H1 (cell line): ENCODE results near the gene INPP4A. TPM values are rescaled to one million over a fixed set of nuclear protein-coding genes. Genes with fewer than 3 reads are reported as not detected.

Experiments used
- CTCF ChIA-PET: fragments of 300-600 bp; sonication (Branson Sonifier 250); formaldehyde crosslinking; loops from one replicate; lab custom pipeline; 2021; ENCODE audit not compliant: partially characterized antibody; lab: Charles Lee
- POLR2A ChIA-PET: fragments of 300-600 bp; sonication (Branson Sonifier 250); formaldehyde crosslinking; loops from one replicate; lab custom pipeline; 2021; ENCODE audit warnings: inconsistent platforms; ENCODE audit not compliant: partially characterized antibody; lab: Charles Lee
- DNase-seq, 2 experiments: peaks; one replicate each; pipeline versions ENCODE4 v3.0.0 to v3.0.0-alpha.2; 2010 to 2022; ENCODE audit warnings: low spot score in 2 of 2, low read depth in 1 of 2, mixed read lengths in 1 of 2
- FAIRE-seq: peaks from 2 replicates; lab custom pipeline; 2011; peaks lifted over from hg19 to GRCh38; lab: Jason Lieb, UNC
- H2AFZ ChIP-seq: 2 replicates; pipeline ENCODE4 v1.8.1; 2012; ENCODE audit warnings: low read length, inconsistent platforms
- H2AK5ac ChIP-seq: 2 replicates; pipeline ENCODE4 v1.6.1; 2013; ENCODE audit warnings: low read depth, low read length
- H2BK120ac ChIP-seq: replicated peaks from 2 replicates; pipeline ENCODE3; 2013; ENCODE audit warnings: low read depth, low read length, inconsistent platforms
- H2BK12ac ChIP-seq: 2 replicates; pipeline ENCODE4 v1.6.1; 2013; ENCODE audit warnings: low read depth, low read length
- H2BK15ac ChIP-seq: 2 replicates; pipeline ENCODE4 v1.6.1; 2013; ENCODE audit warnings: low read length
- H2BK20ac ChIP-seq: 2 replicates; pipeline ENCODE4 v1.6.1; 2013; ENCODE audit warnings: low read length
- H2BK5ac ChIP-seq: 2 replicates; pipeline ENCODE4 v1.6.1; 2013; ENCODE audit warnings: low read depth, low read length
- H3K14ac ChIP-seq: 2 replicates; pipeline ENCODE4 v1.6.1; 2013; ENCODE audit warnings: inconsistent platforms; ENCODE audit not compliant: insufficient read length
- H3K18ac ChIP-seq: 2 replicates; pipeline ENCODE4 v1.6.1; 2013; ENCODE audit warnings: low read length; ENCODE audit errors: extremely low read depth
- H3K23ac ChIP-seq: 2 replicates; pipeline ENCODE4 v1.6.1; 2013; ENCODE audit warnings: inconsistent platforms; ENCODE audit not compliant: insufficient read length
- H3K23me2 ChIP-seq: 2 replicates; pipeline ENCODE4 v1.6.1; 2013; ENCODE audit warnings: low read depth, low read length
- H3K27ac ChIP-seq: 2 replicates; pipeline ENCODE4 v1.6.1; 2011; ENCODE audit warnings: low read depth, low read length, inconsistent platforms
- H3K27me3 ChIP-seq, 4 experiments: replicated peaks in 1 of 4; 1 replicate in 1 of 4; 2 replicates in 3 of 4; pipeline versions ENCODE4 v1.6.1 to v1.8.1; 2011 to 2013; ENCODE audit warnings: low read length in 3 of 4, mild to moderate bottlenecking in 3 of 4, inconsistent platforms in 2 of 4, mixed read lengths in 2 of 4, moderate library complexity in 1 of 4; ENCODE audit not compliant: control insufficient read depth in 3 of 4, insufficient read depth in 3 of 4; ENCODE audit errors: extremely low read depth in 1 of 4
- H3K36me3 ChIP-seq, 4 experiments: 2 replicates each; pipeline versions ENCODE4 v1.6.1 to v1.8.1; 2011 to 2013; ENCODE audit warnings: mild to moderate bottlenecking in 4 of 4, low read length in 3 of 4, moderate library complexity in 2 of 4, control low read depth in 1 of 4, inconsistent platforms in 1 of 4; ENCODE audit not compliant: insufficient read depth in 4 of 4, control insufficient read depth in 2 of 4
- H3K4ac ChIP-seq: replicated peaks from 2 replicates; pipeline ENCODE3; 2013; ENCODE audit warnings: low read length, low read depth, mixed read lengths, inconsistent platforms; ENCODE audit not compliant: insufficient read length
- H3K4me1 ChIP-seq, 4 experiments: replicated peaks in 1 of 4; 1 replicate in 1 of 4; 2 replicates in 3 of 4; pipeline versions ENCODE4 v1.6.1 to v1.8.1; 2011 to 2013; ENCODE audit warnings: low read length in 3 of 4, inconsistent platforms in 2 of 4, mixed read lengths in 1 of 4; ENCODE audit not compliant: insufficient read depth in 4 of 4, control insufficient read depth in 3 of 4
- H3K4me2 ChIP-seq, 2 experiments: 2 replicates each; pipeline versions ENCODE4 v1.6.1 to v1.8.1; 2011 to 2013; ENCODE audit warnings: low read depth in 2 of 2, low read length in 2 of 2, control low read depth in 1 of 2, inconsistent platforms in 1 of 2, mild to moderate bottlenecking in 1 of 2; ENCODE audit not compliant: insufficient read depth in 1 of 2
- H3K4me3 ChIP-seq, 4 experiments: fragments of 200-600, 300-600 bp in 1 of 4; sonication (generic), shearing (Covaris generic), sonication (Bioruptor Twin) in 1 of 4; 2 replicates each; pipeline versions ENCODE4 v1.5.1 to v1.8.1; 2011 to 2016; ENCODE audit warnings: low read length in 4 of 4, low read depth in 3 of 4, control low read depth in 2 of 4, inconsistent platforms in 2 of 4, mild to moderate bottlenecking in 2 of 4, mixed read lengths in 1 of 4, moderate library complexity in 1 of 4; ENCODE audit not compliant: insufficient read depth in 2 of 4; ENCODE audit errors: extremely low read depth in 1 of 4
- H3K56ac ChIP-seq: replicated peaks from 2 replicates; pipeline ENCODE3; 2013; ENCODE audit warnings: low read depth, mild to moderate bottlenecking, mixed read lengths, low read length, inconsistent platforms; ENCODE audit not compliant: insufficient read length
- H3K79me1 ChIP-seq: 2 replicates; pipeline ENCODE4 v1.6.1; 2013; ENCODE audit warnings: low read depth, low read length, control low read depth
- H3K79me2 ChIP-seq, 2 experiments: 2 replicates each; pipeline versions ENCODE4 v1.6.1 to v1.8.1; 2012 to 2013; ENCODE audit warnings: low read length in 2 of 2, mild to moderate bottlenecking in 2 of 2, inconsistent platforms in 1 of 2; ENCODE audit not compliant: insufficient read depth in 2 of 2, control insufficient read depth in 1 of 2
- H3K9ac ChIP-seq, 4 experiments: replicated peaks in 1 of 4; 1 replicate in 1 of 4; 2 replicates in 3 of 4; pipeline versions ENCODE4 v1.6.1 to v1.8.1; 2011 to 2013; ENCODE audit warnings: low read depth in 3 of 4, low read length in 3 of 4, control low read depth in 2 of 4, mild to moderate bottlenecking in 2 of 4, moderate library complexity in 2 of 4, inconsistent platforms in 1 of 4; ENCODE audit errors: extremely low read depth in 1 of 4
- H3K9me3 ChIP-seq, 2 experiments: 2 replicates each; pipeline versions ENCODE4 v1.6.1 to v1.8.1; 2012 to 2013; ENCODE audit warnings: mild to moderate bottlenecking in 2 of 2, moderate library complexity in 2 of 2, control low read depth in 1 of 2, inconsistent platforms in 1 of 2, low read depth in 1 of 2, low read length in 1 of 2, mixed read lengths in 1 of 2; ENCODE audit not compliant: insufficient read depth in 2 of 2
- H4K20me1 ChIP-seq, 2 experiments: replicated peaks in 1 of 2; 2 replicates each; pipeline versions ENCODE3 to v1.8.1; 2011 to 2013; ENCODE audit warnings: inconsistent platforms in 2 of 2, low read length in 2 of 2, mild to moderate bottlenecking in 1 of 2; ENCODE audit not compliant: insufficient read depth in 2 of 2, control insufficient read depth in 1 of 2
- H4K5ac ChIP-seq: 2 replicates; pipeline ENCODE4 v1.6.1; 2013; ENCODE audit warnings: low read length, low read depth, mixed read lengths, inconsistent platforms; ENCODE audit not compliant: insufficient read length
- H4K8ac ChIP-seq: 2 replicates; pipeline ENCODE4 v1.8.0; 2013; ENCODE audit warnings: mild to moderate bottlenecking, moderate library complexity, low read length, inconsistent platforms; ENCODE audit not compliant: insufficient read depth; ENCODE audit errors: extremely low read depth
- H4K91ac ChIP-seq: replicated peaks from 2 replicates; pipeline ENCODE3; 2013; ENCODE audit warnings: low read length, mixed read lengths, inconsistent platforms; ENCODE audit not compliant: insufficient read length
- ATF2 ChIP-seq: IDR thresholded peaks from 2 replicates; pipeline ENCODE4 v1.6.1; 2012; ENCODE audit warnings: low read length, inconsistent platforms
- TCF12 ChIP-seq: IDR thresholded peaks from 2 replicates; pipeline ENCODE4 v1.6.1; 2011; ENCODE audit warnings: low read depth, mild to moderate bottlenecking, low read length
- WGBS, 2 experiments: shearing (Covaris generic) in 1 of 2; methylation state at CpG; one replicate each; pipeline versions ENCODE4 v1.1.6 to v1.1.7; 2013 to 2015; ENCODE audit warnings: low lambda C conversion rate in 2 of 2, mixed read lengths in 2 of 2, inconsistent platforms in 1 of 2, low coverage in 1 of 2, missing lambda C conversion rate in 1 of 2; ENCODE audit not compliant: insufficient replicate concordance in 2 of 2, insufficient coverage in 1 of 2, insufficient read length in 1 of 2; ENCODE audit errors: extremely low coverage in 1 of 2, missing lambda C conversion rate in 1 of 2; 5-methylcytosine and 5-hydroxymethylcytosine counted together
- polyA plus RNA-seq, 7 experiments: library from polyadenylated mRNA; depleted of rRNA in 3 of 7; stranded (reverse) in 5 of 7; unstranded in 2 of 7; fragments of >200 nt in 5 of 7; fragments of 200-250 nt in 2 of 7; gene quantifications; 1 replicate in 5 of 7; 2 replicates in 1 of 7; 4 replicates in 1 of 7; pipeline versions ENCODE4 v1.2.1 to v1.2.3, GENCODE V29; 2011 to 2013; ENCODE audit warnings: missing spikeins in 2 of 7, mixed read lengths in 2 of 7
- total RNA-seq: library from RNA; stranded (reverse); fragmentation: NEBNext Ultra II Directional; extraction: Animal tissue kit (Norgen Biotek cat#: 25700); gene quantifications from 2 replicates; pipeline ENCODE4 v1.2.1, GENCODE V29; 2021

Gene INPP4A
- total and polyA plus RNA-seq, 2 of the 8 experiments (the other 6 are each of a cell fraction or from before 2014, with no cell fraction given) = 25.6 to 34.3 TPM

- Histone ChIP-seq H3K9me3 (no peaks in the 10 kb centered on the region), H3K4me3 (no peak overlapping the region), H4K20me1 (peaks cover 0 to 7% of the 10 kb centered on the region in 2 experiments), H2AFZ (no peak overlapping the region), H3K36me3 (peaks cover 0 to 3% (median 0%) of the 10 kb centered on the region in 4 experiments; a peak in 2 of 8 replicates), H2BK20ac (no peak overlapping the region), H2BK120ac (no peak overlapping the region), H4K91ac (no peak overlapping the region), H3K79me1 (peaks cover 7% of the 10 kb centered on the region; the same call in 1 of the 2 replicates), H3K4me2 (no peak overlapping the region), H3K14ac (no peak overlapping the region), H3K4me1 (peaks cover 0 to 3% (median under 1%) of the 10 kb centered on the region in 4 experiments; a peak in 3 of 7 replicates), H3K4ac (no peak overlapping the region), H2BK12ac (no peak overlapping the region), H3K18ac (no peak overlapping the region), H4K8ac (no peak overlapping the region), H2BK15ac (no peak overlapping the region), H3K27me3 (no peaks in the 10 kb centered on the region), H3K9ac (no peak overlapping the region), H3K23me2 (no peaks in the 10 kb centered on the region), H2BK5ac (no peak overlapping the region), H3K23ac (no peak overlapping the region), H3K79me2 (peaks cover 0 to 38% of the 10 kb centered on the region in 2 experiments; a peak in 2 of 4 replicates), H3K27ac (no peak overlapping the region), H3K56ac (no peak overlapping the region), H2AK5ac (no peak overlapping the region), H4K5ac (no peak overlapping the region)
- CTCF ChIA-PET = interaction anchor here (0.6 to 3.3 kb wide), 4 partner anchors 13 to 21 kb away, joined by 3 to 18 read pairs (median 3); no protein-coding TSS in a partner anchor
- TF ChIP-seq TCF12 (no peak), ATF2 (no peak)
- POLR2A ChIA-PET = no interaction called here
- DNase-seq (no peak), FAIRE-seq (no peak)
- 96% methylated on average over 4 of the region's 4 CpGs; no CpG with 5 or more reads in 1 of the 2 experiments for WGBS, 2 experiments
Measured at GRCh38 chr2:98502556-98503335, 58.1 kb downstream of the INPP4A start.
